SH-SY5Y (cell line): ENCODE results near the gene CRHR2.

Source experiments
- GATA2 ChIP-seq: IDR thresholded peaks from 2 replicates; pipeline ENCODE4 v1.6.1; 2011; ENCODE audit warnings: mild to moderate bottlenecking, low read depth, low read length
- GATA3 ChIP-seq: IDR thresholded peaks from 2 replicates; pipeline ENCODE4 v1.6.1; 2011; ENCODE audit warnings: low read depth, mild to moderate bottlenecking, low read length, moderate library complexity

DNA sequence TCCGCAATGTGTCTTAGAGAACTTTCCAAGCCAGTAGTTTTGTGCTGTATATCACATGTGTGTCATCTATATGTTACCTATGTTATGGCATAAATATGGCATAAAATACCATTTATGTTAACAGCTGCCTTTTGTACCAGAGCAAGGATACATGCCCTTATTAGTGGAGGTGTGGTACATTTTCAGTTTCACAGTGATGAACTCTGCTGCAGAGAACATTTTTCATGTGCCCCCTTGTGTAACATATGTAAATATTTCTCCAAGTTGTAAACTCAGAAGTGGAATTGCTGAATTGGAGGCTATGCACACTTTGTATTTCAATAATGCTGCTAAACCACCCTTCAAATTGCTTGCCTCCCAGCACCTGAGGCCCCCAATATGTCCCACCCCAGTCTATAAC is 31.9 kb upstream of the CRHR2 start:
- no peak for TF ChIP-seq GATA2
- TF ChIP-seq GATA3 = no peak
